SKM-1 treated with dmso at 0.1 percent for 144 hours (cell line): ENCODE results near the gene DCBLD1.
"Not testable (repeated sequence)": the region's sequence is repeated elsewhere in the genome, so short reads cannot be mapped to it uniquely, and the experiment has no call there.

Source experiments
- DNase-seq: peaks from one replicate; lab custom pipeline; 2025; ENCODE audit not compliant: unreplicated experiment; lab: John Stamatoyannopoulos, UW

DCBLD1 gene

DNA sequence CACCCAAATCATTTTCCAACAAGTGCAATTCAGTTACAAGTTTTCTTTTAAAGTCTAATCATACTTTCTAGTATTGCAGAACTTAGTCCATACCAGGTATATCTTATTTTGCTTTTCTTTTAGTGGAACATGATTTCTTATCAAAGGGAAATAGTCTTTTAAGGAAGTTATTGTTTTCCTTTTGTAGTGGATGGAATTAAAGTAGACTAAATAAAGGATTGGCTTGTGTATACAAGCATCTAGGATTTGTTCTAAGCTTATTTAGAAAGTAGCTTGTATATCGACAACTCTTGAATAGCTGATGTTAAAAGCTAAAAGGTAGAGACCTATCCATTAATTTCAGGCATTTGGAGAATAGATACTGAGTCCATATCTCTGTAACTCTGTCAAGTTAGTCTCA, 14.8 kb downstream of the DCBLD1 start:
- DNase-seq, result no peak

DNA sequence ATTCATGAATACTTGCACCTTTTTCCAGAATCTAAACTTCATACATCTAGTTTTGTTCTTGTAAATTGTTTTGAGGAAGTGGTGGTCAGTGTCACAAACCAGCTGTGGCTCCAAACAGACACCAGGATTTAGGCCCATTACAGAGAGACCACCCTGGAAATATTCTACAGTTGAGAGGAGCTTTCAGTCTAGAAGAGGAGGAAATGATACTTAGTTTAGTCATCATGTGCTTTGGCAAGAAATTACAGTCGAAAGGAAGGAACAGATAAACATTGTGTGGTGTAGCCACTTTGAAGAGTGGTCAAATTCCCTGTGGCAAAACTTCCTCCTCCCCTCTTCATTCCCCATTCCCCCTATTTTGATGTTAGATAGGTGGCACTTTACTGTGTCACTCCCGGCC, 15.7 kb downstream of the DCBLD1 start:
- peak; percentile 37 for DNase-seq

DNA sequence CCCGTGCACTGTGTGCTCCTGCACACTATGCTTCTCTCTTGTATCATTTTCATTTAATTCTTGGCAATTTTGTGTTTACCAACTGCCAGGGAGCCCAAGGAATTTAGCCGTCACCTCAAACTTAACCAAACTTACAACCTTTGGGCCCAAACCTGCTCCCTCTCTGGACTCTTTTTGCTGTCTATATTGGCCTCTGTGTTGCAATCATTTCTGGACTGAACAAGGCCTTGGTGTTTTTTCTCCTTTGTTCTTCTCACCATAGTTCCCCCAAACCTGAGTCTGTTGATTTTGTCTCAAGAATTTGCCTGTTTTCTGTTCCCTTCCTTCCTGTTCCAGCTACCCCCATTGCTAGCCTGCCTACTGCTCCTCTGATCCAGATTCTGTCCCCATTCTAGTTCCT, 19.2 kb downstream of the DCBLD1 start:
- no peak for DNase-seq

DNA sequence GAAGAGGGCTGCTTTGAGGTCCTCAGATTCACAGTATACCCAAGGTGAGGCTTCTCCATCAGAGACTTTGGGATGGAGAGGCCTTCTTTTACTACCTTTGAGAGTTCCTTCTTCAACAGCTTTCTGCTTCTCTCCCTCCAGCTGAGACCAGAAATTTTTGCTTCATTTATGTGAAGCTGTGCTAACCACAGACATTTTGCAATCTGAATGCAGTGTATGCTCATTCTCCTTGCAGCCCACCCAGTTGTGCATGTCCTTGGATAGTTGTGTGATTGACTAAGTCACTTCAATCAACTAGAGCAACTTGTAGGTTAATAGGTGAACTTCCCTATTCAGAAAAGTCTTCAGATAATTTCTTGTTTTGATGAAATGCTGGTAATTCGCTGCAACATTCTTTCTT, 20.1 kb downstream of the DCBLD1 start:
- DNase-seq, result no peak

DNA sequence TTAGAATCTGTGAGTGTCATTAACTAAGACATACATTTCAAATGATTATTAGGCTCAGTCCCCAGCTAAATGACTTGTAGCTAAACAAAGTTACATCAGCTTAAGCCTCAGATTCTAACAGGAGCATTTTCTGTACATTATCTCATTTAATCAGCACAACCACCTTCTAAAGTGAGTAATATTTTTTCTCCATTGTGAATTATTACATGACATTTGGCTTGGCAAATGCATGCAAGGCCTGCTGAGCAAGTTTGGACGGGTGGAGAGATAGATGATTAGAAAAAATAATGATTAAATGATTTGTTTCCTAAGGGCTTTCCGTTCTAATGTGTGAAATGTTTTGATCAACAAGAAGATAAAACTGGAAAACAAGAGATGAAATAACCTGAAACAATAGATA, 20.7 kb downstream of the DCBLD1 start:
- DNase-seq, result no peak

DNA sequence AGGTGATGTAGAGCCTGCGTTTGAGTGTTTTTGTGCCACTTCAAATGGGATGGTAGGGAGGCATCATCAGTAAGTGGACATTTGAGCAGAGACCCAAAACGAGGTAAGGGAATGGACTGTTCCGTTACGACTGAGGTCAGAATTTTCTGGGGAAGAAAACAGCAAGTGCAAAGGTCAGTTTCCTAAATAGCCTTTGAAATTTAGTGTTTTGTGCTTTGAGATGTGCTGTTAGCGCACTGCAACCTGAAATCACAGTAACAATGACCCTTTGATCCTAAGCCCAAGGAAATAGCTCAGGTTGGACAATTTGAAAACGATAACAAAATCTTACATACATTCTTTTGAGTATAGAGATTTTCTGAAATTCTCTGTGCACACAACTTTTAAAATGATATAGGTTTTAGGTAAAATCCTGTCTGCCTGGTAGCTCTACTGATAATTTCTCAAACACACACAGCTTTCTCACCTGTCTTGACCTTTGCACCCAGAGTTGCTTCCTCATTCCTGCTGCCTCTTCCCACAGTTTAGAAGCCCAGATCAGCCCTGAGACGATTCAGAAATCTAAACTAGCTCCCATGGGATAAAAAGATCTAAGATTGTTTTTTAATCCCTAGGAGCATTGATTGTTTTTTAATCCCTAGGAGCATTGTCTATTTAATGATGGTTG, 22.1 kb downstream of the DCBLD1 start:
- no peak for DNase-seq

DNA sequence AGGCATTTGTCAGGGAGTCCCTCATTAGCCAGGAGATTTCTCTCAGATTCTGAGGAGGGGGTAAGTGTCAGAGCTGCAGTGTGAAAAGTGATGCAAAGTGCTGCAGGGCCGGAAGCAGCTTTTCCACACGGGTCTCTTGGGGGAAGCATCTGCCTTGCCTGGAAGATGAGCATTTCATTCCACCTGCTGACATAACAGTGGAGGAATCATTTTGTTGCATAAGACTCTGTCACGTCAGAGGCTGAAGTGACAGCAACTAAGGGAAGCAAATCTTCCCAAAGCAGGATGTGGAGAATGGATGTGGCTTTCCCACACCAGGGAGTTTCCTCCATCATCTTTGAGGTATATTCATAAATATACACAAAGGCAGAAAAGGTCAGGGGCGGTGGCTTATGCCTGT, 22.8 kb downstream of the DCBLD1 start:
- DNase-seq, result no peak

DNA sequence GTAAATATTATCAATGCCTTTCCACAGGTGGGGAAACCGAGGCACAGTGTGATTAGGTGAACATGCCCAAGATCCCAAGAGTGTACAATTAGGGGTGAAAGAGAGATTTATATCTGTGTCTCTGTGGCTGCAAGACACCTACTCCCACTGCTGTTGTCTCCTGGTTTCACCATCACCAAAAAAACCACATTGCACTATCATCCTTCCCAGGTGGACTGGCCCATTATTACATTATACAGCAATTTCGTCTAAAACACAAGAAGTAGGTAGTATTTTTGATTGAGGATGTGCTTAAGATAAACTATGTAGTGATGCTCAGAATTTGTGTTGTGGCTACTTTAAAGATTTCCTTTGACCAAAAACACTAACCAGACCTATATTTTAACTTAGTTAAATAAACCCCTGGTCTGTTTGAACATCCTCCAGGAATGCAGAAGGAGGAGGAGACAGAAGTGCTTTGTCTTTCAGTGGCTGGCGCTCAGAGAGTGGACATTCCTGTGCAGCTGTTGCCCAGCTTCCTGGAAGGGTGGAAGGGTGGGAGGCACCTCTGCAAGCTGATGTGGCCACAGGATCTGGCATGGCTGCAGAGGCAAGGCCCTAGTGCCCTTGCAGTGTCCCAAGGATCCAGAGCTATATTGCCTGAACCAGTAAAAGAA, 23.8 kb downstream of the DCBLD1 start:
- no peak for DNase-seq

DNA sequence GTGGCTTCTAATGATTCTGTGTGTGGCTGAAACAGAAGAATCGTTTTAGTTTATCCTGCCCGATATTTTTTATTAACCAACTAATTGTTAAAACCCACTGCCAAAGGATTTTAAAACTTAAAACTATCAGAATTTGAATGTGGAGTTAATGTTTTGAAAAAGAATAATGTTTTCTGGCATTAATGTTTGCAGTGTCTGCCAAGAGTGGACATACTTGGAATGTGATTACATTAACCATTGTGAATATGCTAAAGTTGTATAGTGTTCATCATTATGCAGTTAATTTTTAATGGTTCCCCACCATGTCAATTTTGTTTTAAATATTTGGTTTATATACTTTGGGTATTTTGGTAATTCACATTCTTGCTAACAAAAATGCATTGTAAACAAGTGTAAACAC, 24.4 kb downstream of the DCBLD1 start:
- DNase-seq, result no peak

DNA sequence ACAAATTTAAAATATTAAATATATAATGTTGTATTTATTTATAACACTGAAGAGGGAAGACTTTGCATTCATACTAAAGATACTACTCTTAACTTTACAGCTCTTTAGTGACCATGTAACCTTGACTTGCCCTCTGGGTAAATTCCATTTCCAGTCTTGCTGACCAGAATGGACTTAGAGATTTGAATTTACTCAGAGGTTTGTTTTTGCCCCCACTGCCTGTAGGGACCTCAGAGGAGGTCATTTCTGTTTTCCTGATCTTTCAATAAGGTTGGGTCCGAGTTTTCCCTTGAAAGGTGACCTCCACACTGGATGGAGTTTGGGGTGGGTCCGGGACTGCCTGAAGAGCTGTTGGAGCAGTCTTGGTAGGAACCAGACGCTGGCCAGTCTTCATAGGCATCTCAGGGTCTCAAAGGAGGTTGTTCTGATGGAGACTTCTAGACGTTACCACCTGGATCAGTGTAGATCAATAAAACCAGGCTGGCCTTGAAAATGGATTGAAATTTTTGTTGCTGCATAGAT, 26.0 kb downstream of the DCBLD1 start:
- no peak for DNase-seq

DNA sequence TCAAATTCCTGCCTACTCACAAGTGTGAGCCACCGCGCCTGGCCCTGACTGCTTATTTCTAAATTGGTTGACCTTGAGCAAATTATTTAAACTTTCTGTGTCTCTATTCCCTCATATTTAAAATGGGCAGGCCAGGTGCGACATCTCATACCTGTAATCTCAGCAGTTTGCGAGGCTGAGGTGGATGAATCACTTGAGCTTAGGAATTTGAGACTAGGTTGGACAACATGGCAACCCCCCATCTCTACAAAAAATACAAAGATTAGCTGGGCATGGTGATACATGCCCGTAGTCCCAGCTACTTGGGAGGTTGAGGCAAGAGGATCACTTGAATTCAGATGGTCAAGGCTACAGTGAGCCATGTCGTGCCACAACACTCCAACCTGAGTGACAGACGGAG, 26.5 kb downstream of the DCBLD1 start:
- DNase-seq, result no peak

DNA sequence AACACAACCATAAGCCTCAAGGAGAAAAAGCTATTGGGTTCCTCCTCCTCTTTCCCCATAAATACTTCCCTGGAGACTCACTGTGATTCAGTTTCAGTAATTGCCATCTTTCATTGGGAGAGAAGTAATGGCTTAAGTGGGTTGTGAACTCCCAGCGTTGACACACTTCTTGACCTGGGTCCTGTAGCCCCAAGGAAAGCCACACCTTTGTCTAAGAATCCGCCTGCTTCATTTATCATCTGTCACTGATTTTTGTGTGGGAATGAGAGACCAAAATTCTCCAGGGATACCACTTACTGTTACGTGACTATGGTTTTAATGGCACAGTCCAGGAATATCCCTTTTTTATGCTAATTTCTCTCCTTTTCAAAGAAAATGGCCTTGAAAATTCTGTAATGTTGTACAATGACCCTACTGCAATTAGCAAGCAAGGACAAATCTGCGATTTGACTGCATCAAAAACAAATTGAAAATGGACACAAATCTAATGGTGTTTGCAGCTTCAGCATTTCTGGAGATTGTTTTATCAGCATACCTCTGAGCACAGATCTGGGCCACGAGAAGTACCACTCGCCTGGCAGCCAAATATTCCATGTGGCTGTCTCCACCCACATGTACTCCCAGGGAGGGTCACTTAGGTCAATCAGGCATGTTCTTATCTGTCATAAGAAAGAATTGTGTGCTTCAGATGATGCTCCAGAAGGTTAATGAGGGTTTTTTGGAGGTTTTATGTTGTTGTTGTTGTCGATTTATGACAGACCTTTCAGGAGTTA, 29.8 kb downstream of the DCBLD1 start:
- DNase-seq, result no peak

DNA sequence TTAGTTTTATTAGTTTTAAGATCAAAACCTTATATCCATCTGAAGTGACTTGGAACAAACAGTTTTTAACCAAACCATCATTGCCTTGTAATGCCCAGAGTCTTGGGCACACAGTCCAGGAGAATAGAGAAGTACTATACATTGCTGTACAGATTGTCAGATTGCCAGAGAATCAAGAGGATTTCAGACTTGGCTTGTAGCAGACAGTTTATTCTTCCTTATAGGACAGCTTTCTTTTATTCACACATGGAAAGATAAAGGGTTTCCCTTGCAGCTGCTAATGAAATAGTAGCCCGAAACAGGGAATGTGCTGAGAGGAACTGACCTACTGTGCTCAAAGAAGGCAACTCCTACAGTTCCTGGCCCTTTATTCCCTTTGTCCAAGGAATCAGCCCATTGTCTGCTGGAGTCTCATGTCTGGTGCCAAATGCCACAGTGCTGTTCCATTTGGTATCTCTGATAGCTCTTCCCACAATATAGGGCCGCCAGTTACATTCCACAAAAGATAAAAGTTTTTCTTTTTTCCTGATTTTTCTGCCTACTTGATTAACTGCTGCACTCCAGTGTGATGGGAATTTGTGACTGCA, 30.6 kb downstream of the DCBLD1 start:
- no peak for DNase-seq

DNA sequence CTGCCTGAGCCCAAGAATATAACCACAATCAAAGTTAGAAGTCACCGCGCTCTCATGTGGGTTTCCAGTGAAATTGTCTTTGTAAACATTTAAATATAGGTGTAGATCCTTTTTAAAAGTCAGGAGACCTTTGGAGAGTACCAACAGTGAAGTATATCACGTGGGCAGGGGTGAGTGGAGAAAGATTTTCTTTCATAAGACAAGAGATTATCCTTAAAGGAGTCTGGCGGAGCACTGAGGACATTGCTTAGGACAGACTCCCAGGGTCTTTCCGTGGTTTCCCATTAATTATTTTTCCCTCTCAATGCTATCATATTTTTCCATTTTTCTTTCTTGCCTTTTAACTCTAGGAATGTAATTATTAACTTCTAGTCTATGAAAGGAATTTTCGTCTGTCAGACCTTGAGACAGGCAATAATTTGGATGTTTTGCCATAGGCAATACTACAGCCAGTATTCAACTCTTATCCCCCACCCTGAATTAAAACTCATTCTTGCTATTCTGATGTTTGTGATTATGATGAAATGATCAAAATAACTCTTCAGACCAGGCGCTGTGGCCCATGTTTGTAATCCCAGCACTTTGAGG, 31.4 kb downstream of the DCBLD1 start:
- DNase-seq, result no peak

DNA sequence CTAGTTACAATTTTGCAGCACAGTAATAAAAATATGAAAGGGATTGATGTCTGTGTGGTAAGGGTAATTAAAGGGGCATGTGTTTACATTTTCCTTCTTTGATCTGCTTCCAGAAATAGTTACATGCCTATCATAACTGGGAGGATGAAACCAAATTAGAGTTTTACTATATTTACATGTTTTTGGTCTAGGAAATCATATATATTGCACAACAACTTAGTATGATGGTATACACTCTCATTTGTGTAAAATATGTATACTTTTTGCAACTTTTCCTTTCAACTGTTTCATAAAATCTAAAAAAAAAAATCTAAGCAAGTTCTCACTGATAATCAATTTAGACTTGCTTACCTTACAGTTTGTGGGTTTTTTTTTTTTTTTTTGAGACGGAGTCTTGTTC, 32.2 kb downstream of the DCBLD1 start:
- DNase-seq, result no peak

DNA sequence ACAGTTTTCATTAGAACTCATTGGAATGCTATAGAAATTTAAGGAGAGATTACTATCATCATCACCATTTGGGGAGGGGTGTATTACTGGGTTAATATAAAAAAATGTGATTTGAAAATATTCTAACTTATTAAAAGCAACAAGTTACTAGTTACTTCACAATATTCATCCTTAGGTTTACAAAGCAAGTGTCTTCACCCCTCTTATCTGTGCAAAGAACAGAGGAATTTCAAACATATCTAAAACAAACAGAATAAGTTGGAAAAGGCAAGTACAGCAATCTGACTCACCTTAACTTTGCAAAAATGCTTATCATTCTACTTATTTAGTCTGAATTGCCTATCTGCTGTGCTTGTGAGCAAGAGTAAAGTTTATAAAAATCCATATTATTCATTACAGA, 32.9 kb downstream of the DCBLD1 start:
- no peak for DNase-seq

DNA sequence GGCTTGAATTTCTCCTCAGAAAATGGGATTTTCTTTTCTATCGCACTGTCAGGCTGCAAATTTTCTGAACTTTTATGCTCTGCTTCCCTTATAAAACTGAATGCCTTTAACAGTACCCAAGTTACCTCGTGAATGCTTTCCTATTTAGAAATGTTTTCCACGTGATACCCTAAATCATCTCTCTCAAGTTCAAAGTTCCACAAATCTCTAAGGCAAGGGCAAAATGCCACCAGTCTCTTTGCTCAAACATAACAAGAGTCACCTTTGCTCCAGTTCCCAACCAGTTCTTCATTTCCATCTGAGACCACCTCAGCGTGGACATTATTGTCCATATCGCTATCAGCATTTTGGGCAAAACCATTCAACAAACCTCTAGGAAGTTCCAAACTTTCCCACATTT, 35.5 kb downstream of the DCBLD1 start:
- DNase-seq, result not testable (repeated sequence)

DNA sequence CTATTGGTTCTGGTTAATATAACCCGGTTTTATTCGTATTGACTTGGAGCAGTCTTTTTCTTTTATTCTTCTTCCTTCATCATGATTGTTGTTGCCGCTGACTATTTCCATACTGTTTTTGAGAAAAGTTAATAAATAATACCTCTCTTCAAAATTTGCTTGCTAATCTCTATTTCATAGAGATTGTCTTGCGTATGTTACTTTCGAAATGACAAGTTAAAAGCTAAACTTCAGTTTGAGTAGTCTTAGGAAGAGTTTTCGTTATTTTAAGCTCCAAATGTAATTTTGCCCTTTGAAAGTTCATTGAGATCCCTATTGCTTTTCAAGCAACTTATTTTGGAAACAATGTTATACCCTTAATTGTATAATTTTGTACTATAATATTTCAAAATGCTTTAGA, 36.4 kb downstream of the DCBLD1 start:
- DNase-seq, result no peak

DNA sequence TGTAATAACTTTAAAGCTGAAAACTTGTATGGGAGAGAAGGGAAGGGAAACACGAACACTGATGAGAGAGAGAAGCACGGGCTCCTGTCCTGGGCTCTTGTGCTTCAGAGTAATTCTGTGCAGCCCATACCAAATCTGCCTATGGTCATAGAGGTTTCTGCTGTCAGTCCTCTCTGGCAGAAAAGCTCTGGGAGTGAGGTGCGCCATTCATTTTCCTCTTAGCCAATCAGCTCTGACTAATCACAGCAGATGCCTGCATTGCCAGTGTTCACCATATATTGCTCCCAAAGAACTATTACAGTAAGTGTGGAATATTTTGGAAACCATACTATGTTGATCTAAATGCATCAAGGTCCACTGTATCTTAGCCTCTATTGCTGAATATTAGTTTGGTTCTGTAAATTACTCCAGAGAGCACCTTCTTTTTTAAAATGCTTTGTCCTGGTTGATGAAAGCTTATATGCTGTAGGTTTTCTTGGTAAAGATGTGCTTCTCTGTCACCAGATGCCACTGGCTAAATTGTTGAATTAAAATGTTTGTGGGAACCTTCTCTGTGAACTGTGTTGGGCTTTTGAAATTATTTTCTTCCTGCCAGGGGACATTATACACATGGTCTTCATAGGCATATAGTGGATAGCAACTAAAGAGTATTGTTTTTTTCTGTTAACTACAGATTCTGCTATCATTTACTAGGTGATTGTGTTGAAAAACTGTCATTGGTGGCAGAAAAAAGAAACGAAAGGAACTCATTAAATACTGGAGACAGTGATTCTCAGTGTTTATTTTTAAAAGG, 38.3 kb downstream of the DCBLD1 start:
- DNase-seq, result no peak

DNA sequence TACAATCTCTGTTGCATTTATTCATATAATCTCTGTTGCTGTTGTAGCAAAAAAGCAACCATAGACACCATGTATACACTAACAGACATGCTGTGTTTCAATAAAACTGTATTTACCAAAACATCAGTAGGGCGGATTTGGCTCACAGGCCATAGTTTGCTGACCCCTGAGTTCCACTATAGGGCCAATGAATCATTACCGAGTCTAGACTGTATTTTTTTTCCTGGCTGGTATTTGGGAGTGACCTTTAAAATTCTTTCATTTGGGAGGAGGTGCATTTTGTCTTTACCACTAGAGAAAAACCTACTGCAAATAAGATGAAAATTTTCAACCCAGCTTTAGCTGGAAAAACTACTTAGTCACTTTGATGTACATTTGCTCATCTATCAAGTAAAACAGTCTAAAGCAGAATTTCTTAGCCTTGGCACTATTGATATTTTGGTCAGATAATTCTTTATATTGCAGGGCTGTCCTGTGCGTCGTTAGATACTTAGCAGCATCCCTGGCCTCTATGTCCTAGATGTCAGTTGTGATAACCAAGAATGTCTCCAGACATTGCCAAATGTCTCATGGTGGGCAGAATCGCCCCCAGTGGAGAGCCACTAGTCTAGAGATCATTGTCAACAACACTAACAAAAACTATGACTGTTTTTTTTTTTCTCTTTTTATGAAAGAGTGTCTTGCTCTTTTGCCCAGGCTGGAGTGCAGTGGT, 39.5 kb downstream of the DCBLD1 start:
- DNase-seq, result no peak
